Pulmonary artery endothelial cell (primary cell): ENCODE data around the gene NOL8. TPM values are rescaled to one million over a fixed set of nuclear protein-coding genes. Genes with fewer than 3 reads are reported as not detected.

Experiments used
- DNase-seq: peaks from one replicate; pipeline ENCODE4 v3.0.0-alpha.2; 2011; ENCODE audit warnings: low read depth, low spot score
- total RNA-seq: library from RNA; depleted of rRNA; stranded (reverse); fragments of >200 nt; gene quantifications from 2 replicates; pipeline ENCODE4 v1.2.3, GENCODE V29; 2014

Gene NOL8
- total RNA-seq, 1 donor from 2014 or later, result 20.4 TPM

- DNase-seq, result no peak
Observed at GRCh38 chr9:92270511-92270910, 54.6 kb downstream of the NOL8 start.

- DNase-seq, result no peak
Observed at GRCh38 chr9:92266486-92266885, 58.7 kb downstream of the NOL8 start.

GRCh38 chr9:92265154-92265553 is 60.0 kb downstream of the NOL8 start:
- DNase-seq, result no peak

GRCh38 chr9:92263131-92263530 is 62.0 kb downstream of the NOL8 start:
- no peak for DNase-seq

- no peak for DNase-seq
Observed at GRCh38 chr9:92257327-92257726, 67.8 kb downstream of the NOL8 start.

- no peak for DNase-seq
Observed at GRCh38 chr9:92254381-92255337, 70.5 kb downstream of the NOL8 start.

GRCh38 chr9:92253656-92254055 is 71.5 kb downstream of the NOL8 start:
- no peak for DNase-seq

GRCh38 chr9:92247981-92248380 is 77.2 kb downstream of the NOL8 start:
- DNase-seq, result no peak

Other genes with a start within 250 kb of the NOL8 start
- 96.0 and 119 TPM in 2 replicates for gene SPTLC1, start 209.9 kb downstream of the NOL8 start, total RNA-seq
- 227 and 241 TPM in 2 replicates for gene IARS1, start 31.7 kb downstream of the NOL8 start, total RNA-seq
- 5.3 and 7.2 TPM in 2 replicates for gene CENPP, start 603 bp upstream of the NOL8 start, total RNA-seq
- gene OGN, start 79.2 kb upstream of the NOL8 start, total RNA-seq, result not detected in 2 replicates
- 0.04 and 0.07 TPM in 2 replicates for gene OMD, start 99.1 kb upstream of the NOL8 start, total RNA-seq
- gene ASPN, start 157.2 kb upstream of the NOL8 start, total RNA-seq, result 0.07 and 0.11 TPM in 2 replicates
- 0.13 and 0.18 TPM in 2 replicates for gene ECM2, start 210.6 kb upstream of the NOL8 start, total RNA-seq